K562 (cell line): ENCODE measurements around the gene FDX2. TPM values are rescaled to one million over a fixed set of nuclear protein-coding genes. Genes with fewer than 3 reads are reported as not detected.
A peak's percentile ranks its signal among the peaks of the same experiment; 100 is the strongest.

Source experiments
- EGR1 ChIP-seq: fragments of 450-650 bp; conservative IDR thresholded peaks from 2 replicates; pipeline ENCODE4 v1.6.1; 2017; ENCODE audit warnings: mild to moderate bottlenecking
- FUS ChIP-seq: fragments of 200-400 bp; formaldehyde crosslinking; optimal IDR thresholded peaks from 2 replicates; pipeline ENCODE3; 2017; ENCODE audit warnings: low read depth, low read length
- HDAC1 ChIP-seq, 2 experiments: fragments of 450-650 bp; IDR thresholded peaks; 2 replicates each; pipeline ENCODE4 v1.6.1; 2016 to 2017; ENCODE audit warnings: inconsistent platforms in 1 of 2, mild to moderate bottlenecking in 1 of 2, moderate library complexity in 1 of 2
- MAFG ChIP-seq: fragments of 450-650 bp; conservative IDR thresholded peaks from 2 replicates; pipeline ENCODE4 v1.6.1; 2016; ENCODE audit warnings: missing genetic modification characterization, missing compliant biosample characterization
- MTA2 ChIP-seq: fragments of 450-650 bp; IDR thresholded peaks from 2 replicates; pipeline ENCODE4 v1.6.1; 2016; ENCODE audit warnings: low read depth
- NFXL1 ChIP-seq: fragments of 450-650 bp; formaldehyde crosslinking; IDR thresholded peaks from 2 replicates; pipeline ENCODE4 v1.4.0; 2021; ENCODE audit warnings: mild to moderate bottlenecking
- NONO ChIP-seq, 2 experiments: fragments of 200-400 bp in 1 of 2; fragments of 450-650 bp in 1 of 2; formaldehyde crosslinking in 1 of 2; IDR thresholded peaks; 2 replicates each; pipeline ENCODE4 v1.6.1; 2017; ENCODE audit warnings: low read depth in 2 of 2, mild to moderate bottlenecking in 2 of 2, moderate library complexity in 2 of 2, low read length in 1 of 2
- RBFOX2 ChIP-seq: fragments of 200-400 bp; formaldehyde crosslinking; IDR thresholded peaks from 2 replicates; pipeline ENCODE4 v1.6.1; 2017; ENCODE audit warnings: low read depth, mild to moderate bottlenecking, low read length, moderate library complexity
- SMARCA5 ChIP-seq: fragments of 450-650 bp; IDR thresholded peaks from 2 replicates; pipeline ENCODE4 v1.6.1; 2016
- SMARCE1 ChIP-seq: fragments of 450-650 bp; IDR thresholded peaks from 2 replicates; pipeline ENCODE4 v1.7.1; 2016; ENCODE audit warnings: mild to moderate bottlenecking
- TFE3 ChIP-seq: fragments of 450-650 bp; formaldehyde crosslinking; IDR thresholded peaks from 2 replicates; pipeline ENCODE4 v1.4.0; 2020; ENCODE audit warnings: mild to moderate bottlenecking, mixed read lengths
- ZKSCAN1 ChIP-seq: fragments of 150-350 bp; IDR thresholded peaks from 2 replicates; pipeline ENCODE4 v1.6.1; 2016; ENCODE audit warnings: low read depth, low read length
- ZNF589 ChIP-seq: fragments of 200-800 bp; sonication (Bioruptor generic); IDR thresholded peaks from 2 replicates; pipeline ENCODE4 v1.6.1; 2016; ENCODE audit warnings: low read depth, missing genetic modification characterization, missing compliant biosample characterization
- ZNF707 ChIP-seq: fragments of 250-450 bp; sonication (Bioruptor Pico); conservative IDR thresholded peaks from 2 replicates; pipeline ENCODE4 v1.8.0; 2022; ENCODE audit warnings: inconsistent platforms, mild to moderate bottlenecking, moderate library complexity
- polyA plus RNA-seq, 8 experiments: library from polyadenylated mRNA; depleted of rRNA in 4 of 8; stranded (reverse) in 5 of 8; unstranded in 3 of 8; fragments of >200 nt; fragmentation: Nextera tagmentation in 2 of 8; fragmentation: Illumina TruSeq in 1 of 8; extraction: Ambion mirVana in 2 of 8; extraction: Trizol in 1 of 8; gene quantifications; 2 replicates each; pipeline versions ENCODE4 v1.2.1 to v1.2.3, GENCODE V29; 2011 to 2014; ENCODE audit warnings: inconsistent platforms in 1 of 8, missing spikeins in 1 of 8
- total RNA-seq, 7 experiments: library from RNA; depleted of rRNA in 6 of 7; stranded (reverse); fragments of >200 nt in 6 of 7; fragmentation: Illumina TruSeq in 2 of 7; extraction: Trizol in 2 of 7; gene quantifications; 2 replicates each; pipeline versions ENCODE4 v1.2.1 to v1.2.3, GENCODE V29; 2011 to 2021; ENCODE audit warnings: low replicate concordance in 1 of 7
- TF ChIP-seq, protein P1 (sequence below): IDR thresholded peaks from 2 replicates; pipeline ENCODE4 v1.6.1; 2011; ENCODE audit not compliant: insufficient read length; ENCODE audit errors: extremely low read depth
- TF ChIP-seq, protein P2 (sequence below), 3 experiments: fragments of 200-800 bp in 1 of 3; sonication (Bioruptor generic) in 1 of 3; sonication (generic) in 1 of 3; formaldehyde crosslinking in 1 of 3; IDR thresholded peaks; 2 replicates each; pipeline versions ENCODE4 v1.6.1 to v1.8.0; 2016 to 2022; ENCODE audit warnings: mild to moderate bottlenecking in 2 of 3, missing compliant biosample characterization in 2 of 3, missing genetic modification characterization in 2 of 3, missing genetic modification reagents in 1 of 3
- TF ChIP-seq, protein P3 (sequence below): sonication (generic); formaldehyde crosslinking; IDR thresholded peaks from 2 replicates; pipeline ENCODE4 v1.8.1; 2023; ENCODE audit warnings: missing genetic modification reagents, mild to moderate bottlenecking, borderline replicate concordance
- TF ChIP-seq, protein P4 (sequence below): fragments of 450-650 bp; IDR thresholded peaks from 2 replicates; pipeline ENCODE4 v1.6.1; 2016

Gene FDX2
- total and polyA plus RNA-seq, 9 of the 15 experiments (the other 6 are each of a cell fraction or from before 2014, with no cell fraction given) = 2.5 to 49.8 (median 29.7) TPM

- TF ChIP-seq EGR1 = 0 out of 2 replicates have a peak, but pooled peaks have one; percentile 7
- TF ChIP-seq, protein P1, sequence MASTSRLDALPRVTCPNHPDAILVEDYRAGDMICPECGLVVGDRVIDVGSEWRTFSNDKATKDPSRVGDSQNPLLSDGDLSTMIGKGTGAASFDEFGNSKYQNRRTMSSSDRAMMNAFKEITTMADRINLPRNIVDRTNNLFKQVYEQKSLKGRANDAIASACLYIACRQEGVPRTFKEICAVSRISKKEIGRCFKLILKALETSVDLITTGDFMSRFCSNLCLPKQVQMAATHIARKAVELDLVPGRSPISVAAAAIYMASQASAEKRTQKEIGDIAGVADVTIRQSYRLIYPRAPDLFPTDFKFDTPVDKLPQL = no peak
- no peak for TF ChIP-seq SMARCA5
- TF ChIP-seq, protein P2, sequence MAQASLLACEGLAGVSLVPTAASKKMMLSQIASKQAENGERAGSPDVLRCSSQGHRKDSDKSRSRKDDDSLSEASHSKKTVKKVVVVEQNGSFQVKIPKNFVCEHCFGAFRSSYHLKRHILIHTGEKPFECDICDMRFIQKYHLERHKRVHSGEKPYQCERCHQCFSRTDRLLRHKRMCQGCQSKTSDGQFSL (CRISPR knock-in tag; IDR thresholded peaks at IDR 0.05) = no peak
- TF ChIP-seq, protein P2 (tag; IDR thresholded peaks at IDR 0.05) = peak in 1 of 2 experiments; percentile 54; a peak in 1 of 4 replicates
- TF ChIP-seq, protein P3, sequence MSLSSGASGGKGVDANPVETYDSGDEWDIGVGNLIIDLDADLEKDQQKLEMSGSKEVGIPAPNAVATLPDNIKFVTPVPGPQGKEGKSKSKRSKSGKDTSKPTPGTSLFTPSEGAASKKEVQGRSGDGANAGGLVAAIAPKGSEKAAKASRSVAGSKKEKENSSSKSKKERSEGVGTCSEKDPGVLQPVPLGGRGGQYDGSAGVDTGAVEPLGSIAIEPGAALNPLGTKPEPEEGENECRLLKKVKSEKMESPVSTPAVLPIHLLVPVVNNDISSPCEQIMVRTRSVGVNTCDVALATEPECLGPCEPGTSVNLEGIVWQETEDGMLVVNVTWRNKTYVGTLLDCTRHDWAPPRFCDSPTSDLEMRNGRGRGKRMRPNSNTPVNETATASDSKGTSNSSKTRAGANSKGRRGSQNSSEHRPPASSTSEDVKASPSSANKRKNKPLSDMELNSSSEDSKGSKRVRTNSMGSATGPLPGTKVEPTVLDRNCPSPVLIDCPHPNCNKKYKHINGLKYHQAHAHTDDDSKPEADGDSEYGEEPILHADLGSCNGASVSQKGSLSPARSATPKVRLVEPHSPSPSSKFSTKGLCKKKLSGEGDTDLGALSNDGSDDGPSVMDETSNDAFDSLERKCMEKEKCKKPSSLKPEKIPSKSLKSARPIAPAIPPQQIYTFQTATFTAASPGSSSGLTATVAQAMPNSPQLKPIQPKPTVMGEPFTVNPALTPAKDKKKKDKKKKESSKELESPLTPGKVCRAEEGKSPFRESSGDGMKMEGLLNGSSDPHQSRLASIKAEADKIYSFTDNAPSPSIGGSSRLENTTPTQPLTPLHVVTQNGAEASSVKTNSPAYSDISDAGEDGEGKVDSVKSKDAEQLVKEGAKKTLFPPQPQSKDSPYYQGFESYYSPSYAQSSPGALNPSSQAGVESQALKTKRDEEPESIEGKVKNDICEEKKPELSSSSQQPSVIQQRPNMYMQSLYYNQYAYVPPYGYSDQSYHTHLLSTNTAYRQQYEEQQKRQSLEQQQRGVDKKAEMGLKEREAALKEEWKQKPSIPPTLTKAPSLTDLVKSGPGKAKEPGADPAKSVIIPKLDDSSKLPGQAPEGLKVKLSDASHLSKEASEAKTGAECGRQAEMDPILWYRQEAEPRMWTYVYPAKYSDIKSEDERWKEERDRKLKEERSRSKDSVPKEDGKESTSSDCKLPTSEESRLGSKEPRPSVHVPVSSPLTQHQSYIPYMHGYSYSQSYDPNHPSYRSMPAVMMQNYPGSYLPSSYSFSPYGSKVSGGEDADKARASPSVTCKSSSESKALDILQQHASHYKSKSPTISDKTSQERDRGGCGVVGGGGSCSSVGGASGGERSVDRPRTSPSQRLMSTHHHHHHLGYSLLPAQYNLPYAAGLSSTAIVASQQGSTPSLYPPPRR (CRISPR knock-in tag) = no peak
- TF ChIP-seq MTA2 = no peak
- peak in 1 of 2 experiments; percentile 35; a peak in 1 of 4 replicates for TF ChIP-seq HDAC1 (IDR thresholded peaks at IDR 0.05)
- TF ChIP-seq ZNF589 = no peak
- no peak for TF ChIP-seq MAFG (tag)
- no peak for TF ChIP-seq NFXL1 (CRISPR knock-in tag)
- TF ChIP-seq, protein P4, sequence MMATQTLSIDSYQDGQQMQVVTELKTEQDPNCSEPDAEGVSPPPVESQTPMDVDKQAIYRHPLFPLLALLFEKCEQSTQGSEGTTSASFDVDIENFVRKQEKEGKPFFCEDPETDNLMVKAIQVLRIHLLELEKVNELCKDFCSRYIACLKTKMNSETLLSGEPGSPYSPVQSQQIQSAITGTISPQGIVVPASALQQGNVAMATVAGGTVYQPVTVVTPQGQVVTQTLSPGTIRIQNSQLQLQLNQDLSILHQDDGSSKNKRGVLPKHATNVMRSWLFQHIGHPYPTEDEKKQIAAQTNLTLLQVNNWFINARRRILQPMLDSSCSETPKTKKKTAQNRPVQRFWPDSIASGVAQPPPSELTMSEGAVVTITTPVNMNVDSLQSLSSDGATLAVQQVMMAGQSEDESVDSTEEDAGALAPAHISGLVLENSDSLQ = no peak
- TF ChIP-seq TFE3 (CRISPR knock-in tag) = no peak
- peak in 1 of 2 experiments; percentile 76; a peak in 1 of 4 replicates for TF ChIP-seq NONO (IDR thresholded peaks at IDR 0.05; ENCODE audit: low read depth in 2 of 2, low read length in 1 of 2)
- no peak for TF ChIP-seq ZKSCAN1
- TF ChIP-seq RBFOX2 = peak; percentile 69
- TF ChIP-seq SMARCE1 = peak; percentile 19; the same call in 1 of the 2 replicates
- TF ChIP-seq ZNF707 (CRISPR knock-in tag) = no peak
- TF ChIP-seq FUS = no peak
Observed at GRCh38 chr19:10292789-10293636, 22.8 kb downstream of the FDX2 start (continued).
